ENCODE results near the gene VWA5A. TPM values are rescaled to one million over a fixed set of nuclear protein-coding genes. Genes with fewer than 3 reads are reported as not detected.
A peak's percentile ranks its signal among the peaks of the same experiment; 100 is the strongest.

Gene VWA5A
- total and polyA plus RNA-seq, 9 donors, result 9.9 to 27.5 (median 16.7) TPM

DNA sequence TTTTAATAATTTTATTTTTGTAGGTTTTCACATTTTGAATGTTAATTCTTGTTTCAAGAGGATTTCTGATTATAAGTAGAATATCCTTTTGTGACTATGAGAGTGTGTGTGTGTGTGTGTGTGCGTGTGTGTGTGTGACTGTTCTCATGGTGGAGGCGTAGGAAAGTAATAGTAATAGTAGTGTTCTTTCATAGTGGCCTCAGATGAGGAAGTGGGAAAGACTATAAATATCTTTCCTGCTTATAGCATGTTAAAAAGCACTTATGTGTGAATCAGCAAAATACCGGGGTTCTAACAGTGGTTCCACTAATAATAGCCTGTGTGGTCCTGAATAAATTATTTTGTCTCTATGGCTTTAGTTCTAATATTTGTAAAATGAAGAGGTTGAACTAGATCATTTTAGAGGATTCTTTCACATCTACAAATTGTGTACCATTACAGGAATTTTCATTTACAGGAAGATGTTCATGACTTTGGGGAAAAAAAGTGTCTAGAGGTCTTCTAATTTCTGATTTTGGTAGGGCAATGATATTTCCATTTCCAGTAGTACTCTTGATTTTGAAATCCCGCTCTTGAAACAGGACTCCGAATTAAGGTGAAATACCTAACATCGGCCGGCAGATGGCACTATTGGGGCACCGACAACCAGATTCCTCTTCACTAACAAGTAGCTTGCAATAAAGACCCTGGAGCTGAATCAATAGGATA, 44.2 kb upstream of the VWA5A start:
- no peaks in the 10 kb centered on the region for H3K4me1 ChIP-seq (ENCODE audit: insufficient read depth)
- H3K36me3 ChIP-seq, result no peaks in the 10 kb centered on the region
- TF ChIP-seq, protein P1, sequence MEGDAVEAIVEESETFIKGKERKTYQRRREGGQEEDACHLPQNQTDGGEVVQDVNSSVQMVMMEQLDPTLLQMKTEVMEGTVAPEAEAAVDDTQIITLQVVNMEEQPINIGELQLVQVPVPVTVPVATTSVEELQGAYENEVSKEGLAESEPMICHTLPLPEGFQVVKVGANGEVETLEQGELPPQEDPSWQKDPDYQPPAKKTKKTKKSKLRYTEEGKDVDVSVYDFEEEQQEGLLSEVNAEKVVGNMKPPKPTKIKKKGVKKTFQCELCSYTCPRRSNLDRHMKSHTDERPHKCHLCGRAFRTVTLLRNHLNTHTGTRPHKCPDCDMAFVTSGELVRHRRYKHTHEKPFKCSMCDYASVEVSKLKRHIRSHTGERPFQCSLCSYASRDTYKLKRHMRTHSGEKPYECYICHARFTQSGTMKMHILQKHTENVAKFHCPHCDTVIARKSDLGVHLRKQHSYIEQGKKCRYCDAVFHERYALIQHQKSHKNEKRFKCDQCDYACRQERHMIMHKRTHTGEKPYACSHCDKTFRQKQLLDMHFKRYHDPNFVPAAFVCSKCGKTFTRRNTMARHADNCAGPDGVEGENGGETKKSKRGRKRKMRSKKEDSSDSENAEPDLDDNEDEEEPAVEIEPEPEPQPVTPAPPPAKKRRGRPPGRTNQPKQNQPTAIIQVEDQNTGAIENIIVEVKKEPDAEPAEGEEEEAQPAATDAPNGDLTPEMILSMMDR (IDR thresholded peaks at IDR 0.05), result peak in 2 of 3 donors; percentile 28 to 41
- no peak for TF ChIP-seq POLR2A (IDR thresholded peaks at IDR 0.05)
- H3K9me3 ChIP-seq, result no peaks in the 10 kb centered on the region
- no peaks in the 10 kb centered on the region for H3K27me3 ChIP-seq
- no peak overlapping the region for H3K4me3 ChIP-seq
- DNase-seq, result peak; percentile 25 to 72 (median 58)
- no peak overlapping the region for H3K27ac ChIP-seq
- intact Hi-C loops (cut with DNase I), result loop anchor here in 2 of 4 donors (10.0 kb wide), 2 partner anchors 504 to 514 kb away; no protein-coding TSS in a partner anchor
- 6 to 16% (median 7%) methylated on average over 8 of the region's 8 CpGs for WGBS, 3 donors

DNA sequence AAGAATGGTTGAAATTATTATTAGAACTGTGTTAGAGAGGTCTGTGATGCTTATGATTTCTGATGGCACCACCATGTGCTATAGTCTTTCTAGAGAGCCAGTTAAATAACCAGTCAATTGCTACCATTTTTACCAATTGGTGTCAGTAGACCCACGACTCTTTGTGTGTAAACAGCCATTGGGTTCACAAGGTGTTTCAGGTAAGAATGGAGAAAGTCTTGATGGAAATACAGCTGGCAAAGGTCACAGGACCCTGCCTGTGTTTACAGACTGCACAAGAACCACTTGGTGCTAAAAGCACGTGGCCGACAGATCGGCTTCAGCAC, 43.7 kb upstream of the VWA5A start:
- DNase-seq, result no peak
- Histone ChIP-seq H3K9me3 (no peaks in the 10 kb centered on the region), H3K4me3 (no peak overlapping the region), H3K36me3 (no peaks in the 10 kb centered on the region), H3K27me3 (no peaks in the 10 kb centered on the region), H3K4me1 (ENCODE audit: insufficient read depth) (no peaks in the 10 kb centered on the region), H3K27ac (no peak overlapping the region)
- intact Hi-C loops (cut with DNase I), result loop anchor here in 2 of 4 donors (10.0 kb wide), 2 partner anchors 503 to 513 kb away; no protein-coding TSS in a partner anchor
- TF ChIP-seq POLR2A (IDR thresholded peaks at IDR 0.05) (no peak), EP300 (IDR thresholded peaks at IDR 0.05) (no peak)
- TF ChIP-seq, protein P1 (IDR thresholded peaks at IDR 0.05), result peak in 1 of 3 donors; percentile 3
- 71 to 83% (median 81%) methylated on average over 4 of the region's 4 CpGs for WGBS, 3 donors

DNA sequence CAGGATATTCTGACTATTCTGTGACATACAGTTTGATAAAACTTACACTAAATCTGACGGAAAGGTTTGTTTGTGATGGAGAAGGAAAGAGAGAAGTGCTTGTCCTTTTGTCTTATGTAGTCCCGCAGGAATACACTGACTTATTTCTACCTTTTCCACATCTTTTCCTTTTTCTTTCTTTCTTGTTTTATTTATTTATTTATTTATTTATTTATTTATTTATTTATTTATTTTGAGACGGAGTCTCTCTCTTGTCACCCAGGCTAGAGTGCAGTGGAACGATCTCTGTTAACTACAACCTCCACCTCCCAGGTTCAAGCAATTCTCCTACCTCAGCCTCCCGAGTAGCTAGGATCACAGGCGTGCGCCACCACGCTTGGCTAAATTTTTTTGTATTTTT, 43.1 kb upstream of the VWA5A start:
- H3K9me3 ChIP-seq, result no peaks in the 10 kb centered on the region
- DNase-seq, result no peak
- no peaks in the 10 kb centered on the region for H3K27me3 ChIP-seq
- no peak overlapping the region for H3K27ac ChIP-seq
- intact Hi-C loops (cut with DNase I), result loop anchor here in 2 of 4 donors (10.0 kb wide), 2 partner anchors 503 to 513 kb away; no protein-coding TSS in a partner anchor
- 89 to 92% (median 90%) methylated on average over 8 of the region's 8 CpGs for WGBS, 3 donors
- H3K36me3 ChIP-seq, result no peaks in the 10 kb centered on the region
- TF ChIP-seq, protein P1 (IDR thresholded peaks at IDR 0.05), result no peak
- no peak for TF ChIP-seq EP300 (IDR thresholded peaks at IDR 0.05)
- TF ChIP-seq POLR2A (IDR thresholded peaks at IDR 0.05), result no peak
- no peak overlapping the region for H3K4me3 ChIP-seq
- H3K4me1 ChIP-seq (ENCODE audit: insufficient read depth), result no peaks in the 10 kb centered on the region

DNA sequence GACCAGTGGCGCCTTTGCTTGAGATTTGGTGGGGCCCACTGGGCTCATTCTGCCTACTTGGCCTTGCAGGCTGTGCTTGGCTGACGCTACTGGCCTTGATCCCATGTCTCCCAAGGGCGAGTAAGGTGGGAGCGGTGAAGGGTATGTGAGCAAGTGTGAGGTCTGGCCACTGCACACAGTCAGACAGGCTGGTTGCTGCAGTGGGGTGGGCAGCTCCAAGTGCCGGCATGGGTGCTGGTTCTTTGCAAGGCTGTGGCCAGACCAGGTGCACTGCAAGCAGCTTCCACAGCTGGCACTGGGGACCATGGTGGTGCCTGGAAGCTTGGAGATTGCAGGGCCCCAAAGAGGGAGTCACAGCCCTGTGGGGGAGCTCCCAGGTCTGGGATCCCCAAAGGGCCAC, 40.7 kb upstream of the VWA5A start:
- Histone ChIP-seq H3K27ac (no peak overlapping the region), H3K36me3 (no peaks in the 10 kb centered on the region), H3K4me1 (ENCODE audit: insufficient read depth) (no peaks in the 10 kb centered on the region), H3K4me3 (no peak overlapping the region), H3K27me3 (no peaks in the 10 kb centered on the region), H3K9me3 (no peaks in the 10 kb centered on the region)
- no peak for TF ChIP-seq EP300 (IDR thresholded peaks at IDR 0.05)
- no peak for TF ChIP-seq POLR2A (IDR thresholded peaks at IDR 0.05)
- TF ChIP-seq, protein P1 (IDR thresholded peaks at IDR 0.05), result no peak
- intact Hi-C loops (cut with DNase I), result loop anchor here in 2 of 4 donors (10.0 kb wide), 2 partner anchors 500 to 510 kb away; no protein-coding TSS in a partner anchor
- WGBS, 3 donors, result 79 to 90% (median 82%) methylated on average over 5 of the region's 5 CpGs
- DNase-seq, result no peak
